DND-41 (cell line): ENCODE measurements around the gene NME1.

ENCODE experiments used
- CTCF ChIP-seq: IDR thresholded peaks from 2 replicates; pipeline ENCODE4 v1.5.1; 2012; ENCODE audit warnings: borderline replicate concordance, low read length, moderate library complexity, mild to moderate bottlenecking; ENCODE audit not compliant: poor library complexity, severe bottlenecking; ENCODE audit errors: extremely low read depth
- EZH2 ChIP-seq: IDR thresholded peaks from 3 replicates; pipeline ENCODE4 v1.6.1; 2012; ENCODE audit warnings: borderline replicate concordance, low read depth, mild to moderate bottlenecking, moderate library complexity, low read length, inconsistent platforms; ENCODE audit not compliant: severe bottlenecking

DNA sequence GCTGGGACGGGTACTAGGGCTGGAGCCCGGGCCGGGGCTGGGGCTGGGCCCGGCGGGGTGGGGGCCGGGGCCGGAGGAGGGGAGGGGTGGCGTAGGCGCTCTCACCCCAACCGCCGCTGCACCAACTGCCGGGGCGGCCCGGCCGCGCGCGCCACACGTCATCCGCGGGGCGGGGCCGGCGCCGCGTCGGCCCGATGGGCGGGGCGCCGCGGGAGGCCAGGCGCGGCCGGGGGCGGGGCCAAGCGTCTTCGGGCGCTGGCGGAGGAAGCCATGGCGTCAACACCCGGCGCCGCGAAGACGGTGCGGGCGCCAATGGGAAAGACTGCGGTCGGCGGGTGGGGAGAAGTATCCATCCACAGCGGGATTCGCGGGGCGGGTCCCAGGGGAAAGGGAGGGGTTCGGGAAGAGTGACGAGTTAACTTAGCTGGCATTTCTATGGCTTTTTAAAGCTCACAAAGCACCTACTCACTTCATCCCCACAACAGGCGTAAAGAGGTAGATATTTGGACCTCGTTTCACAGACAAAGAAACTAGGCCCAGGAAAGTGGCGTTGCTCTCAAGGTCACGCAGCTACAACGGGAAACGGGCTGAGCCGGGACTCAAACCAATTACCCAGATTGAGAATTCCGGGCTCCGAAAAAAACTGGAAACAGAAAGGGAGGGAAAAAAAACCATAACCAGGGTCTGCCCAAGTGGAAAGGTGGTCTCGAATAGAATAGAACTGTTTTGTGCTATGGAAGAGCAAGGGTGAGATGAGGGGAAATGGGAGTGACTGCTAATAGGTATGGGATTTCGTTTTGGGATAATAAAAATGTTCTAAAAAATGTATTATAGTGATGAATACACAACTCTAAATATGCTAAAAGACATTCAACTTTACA is 32.4 kb upstream of the NME1 start, which contains the start of gene SPAG9:
- TF ChIP-seq CTCF (no peak), EZH2 (no peak)
